Aorta (tissue), 5 donors: Measurements from ENCODE around the gene TAF8. TPM values are rescaled to one million over a fixed set of nuclear protein-coding genes. Genes with fewer than 3 reads are reported as not detected.

Experiments
- ATAC-seq: fragments of 200-7000 bp; cut with Tn5 transposase; one replicate; pipeline ENCODE4 v1.9.1; 2022; ENCODE audit warnings: moderate library complexity; ENCODE audit not compliant: low FRiP score
- DNase-seq, 2 donors: peaks; one replicate each; pipeline ENCODE4 v3.0.0-alpha.2; 2020
- H3K27ac ChIP-seq, 2 donors: one replicate each; pipeline ENCODE4 v1.5.1; 2013; ENCODE audit warnings: low read length in 2 of 2, mild to moderate bottlenecking in 2 of 2, moderate library complexity in 2 of 2, control low read depth in 1 of 2, inconsistent platforms in 1 of 2, low read depth in 1 of 2
- H3K27me3 ChIP-seq, 2 donors: one replicate each; pipeline ENCODE4 v1.6.1; 2013; ENCODE audit warnings: control low read depth in 1 of 2, low read length in 1 of 2, mild to moderate bottlenecking in 1 of 2, moderate library complexity in 1 of 2; ENCODE audit not compliant: insufficient read depth in 2 of 2, control insufficient read depth in 1 of 2
- H3K36me3 ChIP-seq, 2 donors: one replicate each; pipeline ENCODE4 v1.6.1; 2013; ENCODE audit warnings: control low read depth in 1 of 2, low read length in 1 of 2, mild to moderate bottlenecking in 1 of 2; ENCODE audit not compliant: insufficient read depth in 2 of 2, control insufficient read depth in 1 of 2
- H3K4me1 ChIP-seq, 2 donors: one replicate each; pipeline ENCODE4 v1.6.1; 2013; ENCODE audit warnings: low read length in 2 of 2, control low read depth in 1 of 2, mild to moderate bottlenecking in 1 of 2, moderate library complexity in 1 of 2; ENCODE audit not compliant: insufficient read depth in 2 of 2, control insufficient read depth in 1 of 2
- H3K4me3 ChIP-seq, 2 donors: one replicate each; pipeline ENCODE4 v1.5.1; 2013; ENCODE audit warnings: low read length in 2 of 2, control low read depth in 1 of 2, mild to moderate bottlenecking in 1 of 2
- H3K9me3 ChIP-seq: one replicate; pipeline ENCODE4 v1.6.1; 2013; ENCODE audit warnings: mild to moderate bottlenecking, low read length; ENCODE audit not compliant: control insufficient read depth
- WGBS, 2 donors: extraction: QIAGEN DNeasy Blood & Tissue Kit; methylation state at CpG; one replicate each; pipeline ENCODE4 v1.1.7; 2013; 5-methylcytosine and 5-hydroxymethylcytosine counted together
- intact Hi-C, 2 donors: fragments of 100-400 bp; cut with DNase I; formaldehyde crosslinking; loops; one replicate each; pipeline versions ENCODE4 v1.14.2 to v1.15.0; 2022
- polyA plus RNA-seq, 2 donors: library from polyadenylated mRNA; stranded (reverse); fragments of 200-250 nt; gene quantifications; one replicate each; pipeline ENCODE4 v1.2.3, GENCODE V29; 2013
- total RNA-seq, 2 donors: library from RNA; stranded (reverse); fragmentation: NEBNext Ultra II Directional; extraction: Animal tissue kit (Norgen Biotek cat#: 25700); gene quantifications; one replicate each; pipeline ENCODE4 v1.2.1, GENCODE V29; 2021
- donor health status: healthy with polysubstance abuse.
- donor health status: Bipolar disorder and iron deficiency.
- donor health status: DM: no; HTN: no; CAD: no.
- donor health status: DM: no; HTN: no; CAD: no.
- donor health status: DM: yes; HTN: yes; CAD: no.

Gene TAF8
- total and polyA plus RNA-seq, 4 donors: 14.7 to 28.6 (median 19.6) TPM

- H3K4me3 ChIP-seq: no peak overlapping the region
- DNase-seq: no peak
- intact Hi-C loops: no loop called here
- no peaks in the 10 kb centered on the region for H3K9me3 ChIP-seq
- H3K27me3 ChIP-seq: no peaks in the 10 kb centered on the region
- no peak overlapping the region for H3K27ac ChIP-seq
- no peak for ATAC-seq
- peaks cover 0 to 2% of the 10 kb centered on the region in 2 donors for H3K36me3 ChIP-seq
- WGBS, 2 donors: 84 to 87% methylated on average over 1 of the region's 1 CpG
- no peaks in the 10 kb centered on the region for H3K4me1 ChIP-seq
Observed at GRCh38 chr6:42010909-42011308, 39.4 kb upstream of the TAF8 start.

- no peak overlapping the region for H3K4me3 ChIP-seq
- no peak overlapping the region for H3K27ac ChIP-seq
- DNase-seq (no peak), ATAC-seq (no peak)
- intact Hi-C loops: no loop called here
- no peaks in the 10 kb centered on the region for H3K4me1 ChIP-seq
- H3K27me3 ChIP-seq: no peaks in the 10 kb centered on the region
- WGBS, 2 donors: 94 to 97% methylated on average over 3 of the region's 3 CpGs
- no peaks in the 10 kb centered on the region for H3K9me3 ChIP-seq
- peaks cover 0 to 2% of the 10 kb centered on the region in 2 donors for H3K36me3 ChIP-seq
Observed at GRCh38 chr6:42012501-42013133, 37.7 kb upstream of the TAF8 start.

- Histone ChIP-seq H3K9me3 (no peaks in the 10 kb centered on the region), H3K27ac (no peak overlapping the region), H3K4me1 (no peaks in the 10 kb centered on the region), H3K27me3 (no peaks in the 10 kb centered on the region), H3K36me3 (peaks cover 0 to 2% of the 10 kb centered on the region in 2 donors), H3K4me3 (no peak overlapping the region)
- intact Hi-C loops: no loop called here
- DNase-seq (no peak), ATAC-seq (no peak)
- WGBS, 2 donors: 72 to 74% methylated on average over 2 of the region's 2 CpGs
Observed at GRCh38 chr6:42013134-42013516, 37.2 kb upstream of the TAF8 start.

GRCh38 chr6:42017021-42017643, 33.2 kb upstream of the TAF8 start:
- no peaks in the 10 kb centered on the region for H3K36me3 ChIP-seq
- no peak for DNase-seq
- H3K4me3 ChIP-seq: no peak overlapping the region
- intact Hi-C loops: no loop called here
- 65 to 66% methylated on average over 4 of the region's 4 CpGs for WGBS, 2 donors
- H3K27me3 ChIP-seq: no peaks in the 10 kb centered on the region
- no peak for ATAC-seq
- H3K9me3 ChIP-seq: no peaks in the 10 kb centered on the region
- H3K27ac ChIP-seq: no peak overlapping the region
- no peaks in the 10 kb centered on the region for H3K4me1 ChIP-seq

GRCh38 chr6:42020967-42021366, 29.4 kb upstream of the TAF8 start:
- 83 to 96% methylated on average over 8 of the region's 8 CpGs for WGBS, 2 donors
- no peak for ATAC-seq

GRCh38 chr6:42021847-42022754, 28.2 kb upstream of the TAF8 start:
- Histone ChIP-seq H3K4me3 (no peak overlapping the region), H3K36me3 (no peaks in the 10 kb centered on the region), H3K27ac (no peak overlapping the region), H3K9me3 (no peaks in the 10 kb centered on the region), H3K4me1 (no peaks in the 10 kb centered on the region), H3K27me3 (no peaks in the 10 kb centered on the region)
- intact Hi-C loops: no loop called here
- peak; percentile 37 to 70 for DNase-seq
- ATAC-seq: peak; percentile 28
- 55 to 57% methylated on average over 12 of the region's 12 CpGs for WGBS, 2 donors

More at GRCh38 chr6:42020967-42021366, 29.4 kb upstream of the TAF8 start:
- H3K27ac ChIP-seq: no peak overlapping the region
- H3K9me3 ChIP-seq: no peaks in the 10 kb centered on the region
- H3K36me3 ChIP-seq: no peaks in the 10 kb centered on the region
- no peaks in the 10 kb centered on the region for H3K27me3 ChIP-seq
- intact Hi-C loops: no loop called here
- no peak overlapping the region for H3K4me3 ChIP-seq
- no peaks in the 10 kb centered on the region for H3K4me1 ChIP-seq
- DNase-seq: peak in 1 of 2 donors; percentile 40

- Histone ChIP-seq H3K27ac (no peak overlapping the region), H3K4me3 (no peak overlapping the region), H3K4me1 (no peaks in the 10 kb centered on the region), H3K9me3 (no peaks in the 10 kb centered on the region), H3K27me3 (no peaks in the 10 kb centered on the region), H3K36me3 (no peaks in the 10 kb centered on the region)
- intact Hi-C loops: no loop called here
- WGBS, 2 donors: 85 to 91% methylated on average over 14 of the region's 14 CpGs
- DNase-seq: peak in 1 of 2 donors; percentile 31
- ATAC-seq: peak; percentile 62
Observed at GRCh38 chr6:42022755-42023384, 27.5 kb upstream of the TAF8 start.

GRCh38 chr6:42025066-42025844, 25.1 kb upstream of the TAF8 start:
- Histone ChIP-seq H3K27me3 (no peaks in the 10 kb centered on the region), H3K4me3 (no peak overlapping the region), H3K27ac (no peak overlapping the region), H3K4me1 (no peaks in the 10 kb centered on the region), H3K36me3 (no peaks in the 10 kb centered on the region), H3K9me3 (no peaks in the 10 kb centered on the region)
- ATAC-seq (no peak), DNase-seq (peak; percentile 34 to 52)
- WGBS, 2 donors: 91 to 93% methylated on average over 11 of the region's 11 CpGs
- intact Hi-C loops: no loop called here
